HG02588 (cell line): Measurements from ENCODE around the gene SSBP4.

Source experiments
- ATAC-seq: cut with Tn5 transposase; IDR thresholded peaks from one replicate; pipeline ENCODE4 v1.9.1; 2021; ENCODE audit warnings: mild to moderate bottlenecking, moderate library complexity; ENCODE audit not compliant: unreplicated experiment

SSBP4 gene

GRCh38 chr19:18481505-18482222, 62.5 kb downstream of the SSBP4 start:
- ATAC-seq, result no peak

GRCh38 chr19:18483119-18483890, 64.1 kb downstream of the SSBP4 start:
- no peak for ATAC-seq
